HepG2 (cell line): Measurements from ENCODE around the gene OR2W1.

ENCODE experiments used
- ARID2 ChIP-seq: sonication (generic); formaldehyde crosslinking; IDR thresholded peaks from 2 replicates; pipeline ENCODE4 v1.8.1; 2022; ENCODE audit warnings: mild to moderate bottlenecking, missing genetic modification reagents, borderline replicate concordance
- ZBTB46 ChIP-seq: sonication (generic); formaldehyde crosslinking; IDR thresholded peaks from 2 replicates; pipeline ENCODE4 v1.4.0; 2020; ENCODE audit warnings: mild to moderate bottlenecking, missing genetic modification reagents, borderline replicate concordance
- ZNF350 ChIP-seq: sonication (generic); formaldehyde crosslinking; IDR thresholded peaks from 2 replicates; pipeline ENCODE4 v1.4.0; 2020; ENCODE audit warnings: mild to moderate bottlenecking, low read depth, missing genetic modification reagents, borderline replicate concordance

- no peak for TF ChIP-seq ZBTB46 (CRISPR knock-in tag)
- TF ChIP-seq ARID2 (CRISPR knock-in tag), result no peak
- TF ChIP-seq ZNF350 (CRISPR knock-in tag), result no peak
These were observed 33.7 kb downstream of the OR2W1 start for GRCh38 chr6:29011276-29011734.
